SU-DHL-6 (cell line): ENCODE results near the gene TNPO1.

Experiments used
- EZH2phosphoT487 ChIP-seq: fragments of 200-600 bp; sonication (generic), shearing (Covaris generic); conservative IDR thresholded peaks from 2 replicates; pipeline ENCODE4 v1.6.1; 2018; ENCODE audit warnings: mild to moderate bottlenecking, antibody characterized with exemption, low read length, moderate library complexity, mixed read lengths
- TF ChIP-seq, protein P1 (sequence below): fragments of 200-600 bp; sonication (generic); IDR thresholded peaks from one replicate; pipeline ENCODE4 v1.5.1; 2017; ENCODE audit warnings: antibody characterized with exemption, mild to moderate bottlenecking, low read length, moderate library complexity; ENCODE audit not compliant: insufficient read depth, poor library complexity, severe bottlenecking

DNA sequence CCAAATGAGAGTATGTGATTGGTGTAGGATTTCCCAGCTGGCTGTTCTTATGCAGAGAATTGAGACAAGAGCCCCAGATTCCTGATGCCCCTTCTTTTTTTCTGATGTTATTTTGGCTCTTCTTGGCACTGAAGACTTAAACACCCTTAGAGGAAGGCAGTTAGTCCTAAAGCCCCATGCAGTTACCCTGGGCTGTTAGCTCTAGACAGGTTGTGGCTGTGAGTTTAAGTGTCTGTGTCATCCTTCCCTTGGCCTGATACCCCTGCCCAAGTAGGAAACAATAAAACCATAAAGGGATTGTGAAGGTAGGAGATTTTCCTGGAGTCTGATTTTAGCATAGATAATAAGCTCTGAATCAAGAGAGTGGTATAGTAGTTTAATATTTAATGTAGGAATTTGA is 13.2 kb downstream of the TNPO1 start:
- TF ChIP-seq, protein P1, sequence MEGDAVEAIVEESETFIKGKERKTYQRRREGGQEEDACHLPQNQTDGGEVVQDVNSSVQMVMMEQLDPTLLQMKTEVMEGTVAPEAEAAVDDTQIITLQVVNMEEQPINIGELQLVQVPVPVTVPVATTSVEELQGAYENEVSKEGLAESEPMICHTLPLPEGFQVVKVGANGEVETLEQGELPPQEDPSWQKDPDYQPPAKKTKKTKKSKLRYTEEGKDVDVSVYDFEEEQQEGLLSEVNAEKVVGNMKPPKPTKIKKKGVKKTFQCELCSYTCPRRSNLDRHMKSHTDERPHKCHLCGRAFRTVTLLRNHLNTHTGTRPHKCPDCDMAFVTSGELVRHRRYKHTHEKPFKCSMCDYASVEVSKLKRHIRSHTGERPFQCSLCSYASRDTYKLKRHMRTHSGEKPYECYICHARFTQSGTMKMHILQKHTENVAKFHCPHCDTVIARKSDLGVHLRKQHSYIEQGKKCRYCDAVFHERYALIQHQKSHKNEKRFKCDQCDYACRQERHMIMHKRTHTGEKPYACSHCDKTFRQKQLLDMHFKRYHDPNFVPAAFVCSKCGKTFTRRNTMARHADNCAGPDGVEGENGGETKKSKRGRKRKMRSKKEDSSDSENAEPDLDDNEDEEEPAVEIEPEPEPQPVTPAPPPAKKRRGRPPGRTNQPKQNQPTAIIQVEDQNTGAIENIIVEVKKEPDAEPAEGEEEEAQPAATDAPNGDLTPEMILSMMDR = no peak
- no peak for TF ChIP-seq EZH2phosphoT487
